ENCODE measurements around the gene ABCF2.

The ABCF2 gene

DNA sequence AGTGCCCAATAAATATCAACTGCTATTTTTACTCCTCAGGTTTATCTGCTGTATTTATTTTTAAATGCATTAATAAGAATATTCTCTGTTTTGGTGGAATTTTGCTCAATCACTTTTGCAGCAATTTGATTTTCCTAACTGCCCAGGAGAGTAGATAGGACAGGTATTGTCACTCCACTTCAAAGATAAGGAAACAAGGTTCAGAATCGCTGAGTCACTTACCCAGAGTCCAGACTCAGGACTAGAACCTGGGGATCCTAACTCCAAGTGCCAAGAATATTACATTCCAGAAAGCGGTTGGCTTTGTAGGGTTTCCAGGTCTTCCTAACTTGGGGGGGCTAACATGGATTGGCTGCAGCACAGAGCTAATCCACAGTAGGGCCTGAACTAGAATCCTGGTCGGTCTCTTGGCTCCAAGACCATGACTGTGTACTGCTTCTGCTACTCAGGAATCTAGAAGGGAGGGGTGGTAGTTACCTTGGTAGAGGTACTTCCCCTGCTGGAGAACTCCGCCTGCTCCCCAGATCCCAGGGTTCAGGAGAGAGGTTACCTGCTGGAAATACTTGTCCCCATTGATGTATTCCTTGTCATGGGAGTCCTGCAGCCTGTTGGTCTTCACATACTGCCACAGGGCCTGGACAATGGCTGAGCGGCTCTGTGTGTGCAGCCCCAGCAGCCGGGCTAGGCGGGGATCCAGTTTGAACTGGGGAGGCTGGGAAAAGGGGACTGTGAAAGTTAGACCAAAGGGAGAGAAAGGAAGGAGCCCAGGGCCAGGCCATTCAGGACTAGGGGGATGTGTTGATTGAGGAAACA lies 14.1 kb upstream of the ABCF2 start:
- DNase-seq: no peak

DNA sequence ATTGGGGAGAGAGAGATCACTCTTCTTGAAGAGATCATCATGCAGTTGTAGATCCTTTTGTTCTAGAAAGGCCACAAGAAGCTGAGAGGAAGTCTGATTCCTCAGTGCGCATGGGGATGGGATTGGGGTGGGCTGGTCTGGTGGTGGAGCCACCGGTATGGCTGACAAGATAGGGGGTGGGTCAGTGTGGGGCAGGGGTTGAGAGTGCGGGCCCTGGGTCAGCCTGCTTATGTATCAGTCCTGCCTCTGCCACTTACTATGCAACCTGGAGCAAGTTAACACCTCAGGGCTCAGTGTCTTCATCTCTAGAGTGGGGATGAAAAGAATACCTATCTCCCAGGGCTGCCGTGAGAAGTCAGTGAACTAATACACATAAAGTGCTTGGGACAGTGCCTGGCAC lies 13.5 kb upstream of the ABCF2 start:
- DNase-seq: no peak

DNA sequence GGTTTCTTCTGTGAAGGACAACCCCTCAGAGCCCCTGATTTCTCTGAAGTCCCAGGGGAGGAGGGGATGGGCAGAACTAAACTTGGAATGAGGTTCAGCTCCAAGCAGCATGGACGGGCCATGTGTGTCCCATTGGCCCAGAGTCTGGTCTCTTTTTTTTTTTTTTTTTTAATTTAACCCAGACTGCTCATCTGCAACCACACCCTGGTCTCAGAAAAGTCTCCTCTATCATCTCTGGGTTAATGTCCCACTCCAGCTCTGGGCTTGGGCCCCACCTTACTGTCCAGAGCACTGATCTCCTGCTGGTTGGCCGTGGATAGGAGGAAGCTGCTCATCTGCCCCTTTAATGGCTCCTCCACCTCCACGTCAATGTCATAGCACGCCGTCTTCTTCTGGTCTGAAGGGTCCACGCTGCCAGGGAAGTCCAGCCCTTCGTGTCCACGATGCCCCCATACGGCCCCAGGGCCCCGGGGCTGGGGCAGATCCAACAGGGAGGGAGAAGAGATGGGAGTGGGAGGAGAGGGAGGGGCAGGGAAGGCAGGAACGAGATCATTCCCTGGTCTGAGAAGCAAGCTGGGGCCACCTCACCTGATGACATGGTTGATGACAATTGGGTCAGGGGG lies 12.9 kb upstream of the ABCF2 start:
- DNase-seq: no peak

DNA sequence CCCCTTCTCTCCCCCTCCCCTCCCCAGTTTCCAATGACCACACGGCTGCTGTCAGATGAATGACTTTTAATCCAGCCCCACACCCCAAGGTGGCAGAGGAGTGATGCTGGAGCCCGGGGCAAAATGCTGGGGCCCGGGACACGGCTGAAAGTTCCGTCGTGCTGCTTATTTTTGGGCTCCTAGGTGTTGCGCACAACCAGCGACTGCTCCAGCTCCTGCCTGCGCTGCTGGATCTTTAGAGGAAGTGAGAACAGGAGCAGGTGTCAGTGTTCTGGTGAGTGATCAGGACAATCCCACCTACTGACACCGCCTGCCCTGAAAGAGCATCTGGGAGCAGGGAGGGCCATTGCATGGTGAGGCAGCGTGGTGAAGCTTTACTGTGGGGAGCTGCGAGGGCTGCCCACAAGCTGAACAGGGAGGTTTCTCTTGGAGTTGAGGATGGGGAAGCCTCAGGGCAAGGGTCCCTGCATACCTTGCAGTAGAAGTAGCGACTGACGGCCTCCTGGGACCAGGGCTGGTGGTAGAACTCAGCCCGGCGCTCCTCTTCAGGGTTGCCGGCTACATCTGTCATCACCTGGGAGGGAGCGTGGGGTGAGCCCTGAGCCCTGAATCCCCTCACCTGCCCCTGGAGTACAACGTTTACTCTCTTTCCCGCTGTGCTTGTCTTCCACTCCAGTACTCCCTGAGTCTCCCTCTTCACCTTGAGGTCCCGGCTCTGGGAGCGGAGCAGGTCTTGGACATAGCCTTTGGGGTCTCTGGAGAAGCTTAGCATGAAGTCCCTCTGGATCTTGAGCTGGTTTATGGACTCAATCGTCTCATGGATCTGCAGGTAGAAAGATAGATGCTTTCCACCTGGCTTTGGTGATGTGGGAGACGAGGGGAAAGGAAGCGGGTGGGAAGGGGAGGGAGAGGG lies 12.2 kb upstream of the ABCF2 start:
- DNase-seq: no peak

DNA sequence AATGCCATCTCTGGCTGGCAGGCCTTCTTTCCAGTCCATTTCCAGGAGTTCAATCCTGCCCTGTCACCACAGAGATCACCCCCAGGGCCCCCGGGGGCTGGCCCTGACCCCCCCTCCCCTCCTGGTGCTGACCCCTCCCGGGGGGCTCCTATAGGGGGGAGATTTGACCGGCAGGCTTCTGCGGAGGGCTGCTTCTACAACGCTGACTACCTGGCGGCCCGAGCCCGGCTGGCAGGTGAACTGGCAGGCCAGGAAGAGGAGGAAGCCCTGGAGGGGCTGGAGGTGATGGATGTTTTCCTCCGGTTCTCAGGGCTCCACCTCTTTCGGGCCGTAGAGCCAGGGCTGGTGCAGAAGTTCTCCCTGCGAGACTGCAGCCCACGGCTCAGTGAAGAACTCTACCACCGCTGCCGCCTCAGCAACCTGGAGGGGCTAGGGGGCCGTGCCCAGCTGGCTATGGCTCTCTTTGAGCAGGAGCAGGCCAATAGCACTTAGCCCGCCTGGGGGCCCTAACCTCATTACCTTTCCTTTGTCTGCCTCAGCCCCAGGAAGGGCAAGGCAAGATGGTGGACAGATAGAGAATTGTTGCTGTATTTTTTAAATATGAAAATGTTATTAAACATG lies 11.3 kb upstream of the ABCF2 start:
- DNase-seq: no peak

DNA sequence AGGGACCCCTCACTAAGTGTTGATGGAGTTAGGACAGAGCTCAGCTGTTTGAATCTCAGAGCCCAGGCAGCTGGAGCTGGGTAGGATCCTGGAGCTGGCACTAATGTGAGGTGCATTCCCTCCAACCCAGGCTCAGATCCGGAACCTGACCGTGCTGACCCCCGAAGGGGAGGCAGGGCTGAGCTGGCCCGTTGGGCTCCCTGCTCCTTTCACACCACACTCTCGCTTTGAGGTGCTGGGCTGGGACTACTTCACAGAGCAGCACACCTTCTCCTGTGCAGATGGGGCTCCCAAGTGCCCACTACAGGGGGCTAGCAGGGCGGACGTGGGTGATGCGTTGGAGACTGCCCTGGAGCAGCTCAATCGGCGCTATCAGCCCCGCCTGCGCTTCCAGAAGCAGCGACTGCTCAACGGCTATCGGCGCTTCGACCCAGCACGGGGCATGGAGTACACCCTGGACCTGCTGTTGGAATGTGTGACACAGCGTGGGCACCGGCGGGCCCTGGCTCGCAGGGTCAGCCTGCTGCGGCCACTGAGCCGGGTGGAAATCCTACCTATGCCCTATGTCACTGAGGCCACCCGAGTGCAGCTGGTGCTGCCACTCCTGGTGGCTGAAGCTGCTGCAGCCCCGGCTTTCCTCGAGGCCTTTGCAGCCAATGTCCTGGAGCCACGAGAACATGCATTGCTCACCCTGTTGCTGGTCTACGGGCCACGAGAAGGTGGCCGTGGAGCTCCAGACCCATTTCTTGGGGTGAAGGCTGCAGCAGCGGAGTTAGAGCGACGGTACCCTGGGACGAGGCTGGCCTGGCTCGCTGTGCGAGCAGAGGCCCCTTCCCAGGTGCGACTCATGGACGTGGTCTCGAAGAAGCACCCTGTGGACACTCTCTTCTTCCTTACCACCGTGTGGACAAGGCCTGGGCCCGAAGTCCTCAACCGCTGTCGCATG lies 10.5 kb upstream of the ABCF2 start:
- DNase-seq: no peak

DNA sequence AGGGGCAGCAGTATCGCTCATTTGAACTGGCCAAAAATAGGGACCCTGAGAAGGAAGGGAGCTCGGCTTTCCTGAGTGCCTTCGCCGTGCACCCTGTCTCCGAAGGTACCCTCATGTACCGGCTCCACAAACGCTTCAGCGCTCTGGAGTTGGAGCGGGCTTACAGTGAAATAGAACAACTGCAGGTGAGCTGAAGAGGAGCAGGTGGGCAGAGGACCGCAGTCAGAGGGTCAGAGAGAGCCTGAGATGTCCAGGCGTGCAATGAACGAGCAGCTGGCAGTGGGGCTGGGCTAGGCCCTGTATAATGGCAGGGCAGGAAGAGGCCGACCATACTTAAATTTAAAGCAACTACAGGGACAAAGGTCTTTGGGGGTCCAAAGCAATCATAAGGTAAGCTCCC lies 9.4 kb upstream of the ABCF2 start:
- no peak for DNase-seq

DNA sequence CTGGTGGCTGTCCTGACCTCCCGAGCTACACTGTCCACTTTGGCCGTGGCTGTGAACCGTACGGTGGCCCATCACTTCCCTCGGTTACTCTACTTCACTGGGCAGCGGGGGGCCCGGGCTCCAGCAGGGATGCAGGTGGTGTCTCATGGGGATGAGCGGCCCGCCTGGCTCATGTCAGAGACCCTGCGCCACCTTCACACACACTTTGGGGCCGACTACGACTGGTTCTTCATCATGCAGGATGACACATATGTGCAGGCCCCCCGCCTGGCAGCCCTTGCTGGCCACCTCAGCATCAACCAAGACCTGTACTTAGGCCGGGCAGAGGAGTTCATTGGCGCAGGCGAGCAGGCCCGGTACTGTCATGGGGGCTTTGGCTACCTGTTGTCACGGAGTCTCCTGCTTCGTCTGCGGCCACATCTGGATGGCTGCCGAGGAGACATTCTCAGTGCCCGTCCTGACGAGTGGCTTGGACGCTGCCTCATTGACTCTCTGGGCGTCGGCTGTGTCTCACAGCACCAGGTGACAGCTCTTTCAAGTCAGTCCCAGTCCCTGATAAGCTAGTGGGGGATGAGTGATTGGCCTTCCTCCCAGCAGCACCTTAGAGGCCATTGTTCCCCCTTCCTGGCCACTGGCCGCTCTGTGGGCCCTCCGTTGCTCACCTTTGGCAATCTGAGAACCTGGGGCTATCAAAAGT lies 8.2 kb upstream of the ABCF2 start:
- no peak for DNase-seq

DNA sequence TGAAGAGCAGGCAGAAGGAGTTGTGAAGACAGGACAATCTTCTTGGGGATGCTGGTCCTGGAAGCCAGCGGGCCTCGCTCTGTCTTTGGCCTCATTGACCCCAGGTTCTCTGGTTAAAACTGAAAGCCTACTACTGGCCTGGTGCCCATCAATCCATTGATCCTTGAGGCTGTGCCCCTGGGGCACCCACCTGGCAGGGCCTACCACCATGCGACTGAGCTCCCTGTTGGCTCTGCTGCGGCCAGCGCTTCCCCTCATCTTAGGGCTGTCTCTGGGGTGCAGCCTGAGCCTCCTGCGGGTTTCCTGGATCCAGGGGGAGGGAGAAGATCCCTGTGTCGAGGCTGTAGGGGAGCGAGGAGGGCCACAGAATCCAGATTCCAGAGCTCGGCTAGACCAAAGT lies 6.8 kb upstream of the ABCF2 start:
- DNase-seq: no peak

DNA sequence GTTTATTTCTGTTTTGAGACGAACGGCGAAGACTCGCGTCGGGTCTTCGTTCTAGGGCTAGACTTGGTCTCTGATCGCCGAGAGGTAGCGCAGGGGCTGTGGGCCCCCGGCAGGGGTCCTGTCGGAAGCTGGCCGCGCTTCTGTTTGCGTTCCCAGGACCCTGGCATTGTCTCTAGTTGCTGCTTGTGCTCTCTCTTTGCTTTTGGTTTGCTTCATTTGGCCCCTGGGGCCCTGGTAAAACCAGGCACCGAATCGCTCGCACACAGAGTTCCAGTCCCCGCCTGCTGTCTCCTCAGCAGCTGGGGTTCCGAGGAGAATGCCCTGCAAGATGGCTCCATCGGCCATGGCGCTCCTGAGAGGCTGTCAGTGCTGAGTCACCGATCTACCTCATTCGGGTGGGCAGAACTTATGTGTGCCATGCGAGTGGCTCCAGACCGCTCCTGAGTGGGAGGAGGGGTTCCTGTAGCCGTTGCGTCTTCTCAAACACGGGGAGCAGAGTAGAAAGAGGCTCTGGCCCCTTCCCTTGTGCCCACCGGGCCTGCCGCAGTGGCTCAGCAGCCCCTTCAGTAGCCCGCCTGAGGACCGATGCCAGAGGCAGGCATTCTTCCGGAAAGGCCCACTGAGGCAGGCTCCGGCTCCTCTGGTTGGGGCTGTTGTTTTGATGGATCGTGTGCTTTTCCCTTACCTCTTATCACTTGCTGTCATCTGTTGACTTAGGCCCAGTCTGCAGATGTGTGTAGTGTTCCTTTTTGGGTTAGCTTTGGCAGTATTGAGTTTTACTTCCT lies 6.1 kb upstream of the ABCF2 start:
- DNase-seq: no peak

DNA sequence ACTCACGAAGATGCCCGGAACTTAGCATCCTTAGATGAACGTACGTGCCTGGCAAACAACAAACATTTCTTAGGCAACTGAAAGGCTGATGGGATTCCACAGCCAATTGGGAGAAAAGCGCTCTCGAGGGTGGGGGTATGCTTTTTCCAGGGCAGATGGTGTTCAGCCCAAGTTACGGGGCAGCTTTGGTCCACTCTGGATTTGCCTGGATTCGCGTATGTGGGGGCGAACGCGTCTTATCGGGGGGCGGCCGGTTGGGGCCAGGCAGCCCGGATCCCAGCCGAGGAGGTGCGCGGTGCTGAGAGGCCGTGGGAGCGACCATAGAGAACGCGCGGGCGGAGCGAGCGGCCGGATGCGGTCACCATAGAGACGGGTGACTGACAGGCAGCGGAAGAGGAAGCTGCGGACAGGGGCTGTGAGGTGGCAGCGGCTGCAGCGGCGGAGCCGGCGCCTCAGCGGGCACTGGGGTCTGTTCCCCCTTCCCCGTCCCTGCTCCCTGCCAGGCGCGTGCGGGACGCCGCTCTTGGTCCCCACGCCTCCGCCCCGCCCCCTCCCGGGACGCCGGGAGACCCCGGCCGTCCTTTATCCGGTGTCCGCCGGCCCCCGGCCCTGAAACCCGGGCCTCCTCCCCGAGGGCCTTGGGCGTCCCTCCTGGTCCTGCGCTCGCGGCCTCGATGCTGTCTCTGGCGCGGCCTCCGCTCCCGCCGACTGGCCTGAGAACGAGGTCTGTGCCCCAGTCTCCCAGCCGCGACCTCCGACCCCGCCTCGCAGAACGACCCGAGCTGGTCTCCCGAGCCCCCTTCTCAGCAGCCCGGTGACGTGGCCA lies 5.3 kb upstream of the ABCF2 start, which contains the start of gene CHPF2:
Gene CHPF2, plus strand, starts transcription at position 393 of the 826 bp plus-strand sequence. CDS start 1,529 bp downstream, outside the sequence.
- peak; percentile 86 for DNase-seq

DNA sequence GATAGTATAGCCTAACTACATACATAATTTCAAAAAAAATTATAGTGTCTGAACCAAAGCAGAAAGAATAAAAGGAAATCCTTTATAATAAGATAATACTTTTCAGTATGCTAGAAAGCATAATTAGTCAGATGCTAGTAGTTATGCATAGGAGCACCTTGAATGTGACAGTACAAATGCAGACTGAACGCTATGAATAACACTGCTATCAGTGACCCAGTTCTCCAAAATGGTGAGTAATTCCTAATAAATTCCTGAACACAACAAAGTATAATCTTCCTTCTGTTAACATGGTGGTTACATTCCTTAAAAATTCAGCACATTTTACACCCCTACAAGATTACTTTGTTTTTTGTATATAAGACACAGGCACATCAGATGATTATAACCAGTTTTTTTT lies 4.1 kb upstream of the ABCF2 start:
- DNase-seq: no peak

DNA sequence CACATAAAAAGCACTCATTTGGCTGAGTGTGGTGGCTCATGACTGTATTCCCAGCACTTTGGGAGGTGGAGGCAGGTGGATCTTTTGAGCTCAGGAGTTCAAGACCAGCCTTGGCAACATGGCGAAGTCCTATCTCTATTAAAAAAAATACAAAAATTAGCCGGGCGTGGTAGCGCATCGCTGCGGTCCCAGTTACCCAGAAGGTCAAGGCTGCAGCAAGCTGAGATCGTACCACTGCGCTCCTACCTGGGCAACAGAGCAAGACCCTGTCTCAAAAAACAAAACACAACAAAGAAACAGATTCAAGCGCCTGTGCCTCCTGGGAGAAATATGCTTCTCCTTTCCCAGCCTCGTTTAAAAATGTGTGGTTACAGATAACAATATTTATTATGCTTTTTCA lies 2.2 kb upstream of the ABCF2 start:
- DNase-seq: no peak

DNA sequence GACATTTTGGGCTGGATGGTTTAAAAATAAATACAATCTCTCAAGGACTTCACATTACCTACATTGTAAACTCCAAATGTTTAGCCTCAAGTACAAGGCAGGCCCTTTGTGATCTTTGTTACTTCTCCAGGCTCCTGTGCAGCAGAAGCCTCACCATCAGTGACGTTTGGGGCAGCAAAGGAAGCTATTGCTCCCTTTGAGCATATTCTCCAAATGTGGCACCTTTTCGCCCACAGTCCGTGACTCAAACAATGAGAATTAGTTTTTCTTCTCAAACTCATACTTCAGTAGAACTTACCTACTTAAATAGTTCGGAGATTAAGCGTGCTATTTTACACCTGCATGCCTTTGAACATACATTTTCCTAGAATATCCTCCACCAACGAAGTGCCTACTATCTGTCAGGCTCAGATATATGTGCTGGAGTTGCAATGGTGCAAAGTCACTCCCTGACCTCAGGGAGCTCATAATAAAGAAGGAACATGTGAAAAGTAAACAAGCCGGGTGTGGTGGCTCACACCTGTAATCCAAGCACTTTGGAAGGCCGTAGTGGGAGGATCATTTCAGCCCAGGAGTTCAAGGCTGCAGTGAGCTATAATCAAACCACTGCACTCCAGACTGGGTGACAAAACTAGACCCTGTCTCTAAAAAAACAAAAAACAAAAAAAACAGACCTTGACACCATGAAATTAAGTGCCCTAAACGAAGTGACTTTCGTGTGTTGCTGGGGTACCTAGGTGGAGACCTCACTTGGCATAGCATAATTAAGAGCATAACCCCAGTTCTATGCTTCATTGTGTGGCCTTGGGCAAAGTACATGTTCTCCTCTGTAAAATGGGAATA lies 1.2 kb upstream of the ABCF2 start:
- DNase-seq: no peak

DNA sequence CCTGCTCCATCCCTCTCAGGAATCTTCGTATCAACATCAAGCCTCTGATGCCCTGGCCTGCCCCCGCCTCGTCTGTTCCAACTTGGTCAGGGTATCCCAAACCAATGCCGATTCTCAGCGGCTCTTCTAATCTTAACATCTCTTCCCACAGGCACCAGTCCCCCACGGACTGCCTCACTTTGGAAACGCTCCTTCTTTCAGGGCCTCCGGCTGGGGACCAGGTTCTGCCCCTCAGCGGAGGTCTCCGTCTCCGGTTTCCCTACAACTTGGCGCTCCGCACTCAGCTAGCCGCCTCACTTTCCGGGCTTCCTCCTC lies 488 bp downstream of the ABCF2 start:
- no peak for DNase-seq

DNA sequence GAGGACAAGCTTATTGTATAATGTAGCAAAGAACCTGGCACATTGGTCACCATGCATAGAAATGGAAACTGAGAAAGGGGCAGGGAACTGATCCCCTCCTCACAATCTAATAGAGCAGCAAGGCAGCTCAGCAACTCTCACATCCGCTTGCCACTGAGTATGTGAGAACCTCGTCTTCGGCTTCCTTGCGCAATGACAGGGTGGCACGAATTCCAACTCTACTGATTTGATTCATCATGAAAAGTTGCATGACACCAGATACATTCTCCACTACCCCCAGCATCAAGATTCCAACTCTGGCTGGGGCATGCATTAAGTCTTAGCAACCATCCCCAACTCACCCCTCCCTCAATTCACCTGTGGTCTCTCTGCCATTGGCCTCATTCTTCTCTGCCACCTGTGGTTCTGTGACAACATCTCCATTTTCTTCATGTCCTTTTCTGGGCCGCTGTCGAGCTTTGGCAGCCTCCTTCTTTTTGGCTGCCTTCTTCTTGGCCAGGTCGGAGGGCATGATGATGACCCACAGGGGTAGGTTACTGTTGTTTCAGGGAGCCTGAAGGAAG lies 976 bp downstream of the ABCF2 start:
- no peak for DNase-seq

DNA sequence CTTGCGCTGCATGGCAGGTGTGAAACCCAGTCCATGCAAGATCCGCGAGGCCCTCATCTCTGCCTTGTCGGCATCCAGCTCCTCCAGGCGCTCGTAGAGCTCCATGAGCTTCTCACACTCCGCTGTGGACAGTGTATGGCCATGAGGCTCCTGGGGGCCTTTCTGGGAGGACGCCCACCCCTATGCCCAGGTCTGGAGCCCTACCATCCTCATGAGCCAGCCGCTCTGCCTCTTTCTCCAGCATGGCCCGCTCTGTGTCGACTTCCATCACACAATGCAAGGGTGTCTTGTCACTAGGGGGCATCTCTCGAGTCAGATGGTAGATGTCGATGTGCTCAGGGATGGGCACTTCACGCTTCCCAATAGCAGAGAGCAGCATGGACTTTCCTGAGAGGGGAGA lies 3.3 kb downstream of the ABCF2 start:
- DNase-seq: no peak

DNA sequence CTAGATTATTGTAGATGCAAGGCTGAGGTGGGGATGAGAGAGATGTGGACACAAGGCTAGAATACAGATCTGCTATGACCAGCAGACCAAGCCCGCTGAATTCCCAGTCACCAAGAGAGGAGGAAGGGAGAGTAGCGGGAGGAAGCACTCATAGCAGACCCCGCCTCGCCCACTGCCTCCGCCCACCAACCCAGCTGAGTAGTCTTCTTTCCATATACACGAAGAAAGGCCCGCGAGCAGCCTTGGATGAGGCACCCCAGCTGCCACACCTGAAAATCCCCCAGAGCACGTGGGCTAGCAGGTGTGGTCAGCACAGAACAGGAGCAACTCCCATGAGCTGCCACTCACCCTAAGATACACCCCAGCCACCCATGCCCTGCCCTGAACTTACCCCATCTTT lies 8.8 kb downstream of the ABCF2 start:
- no peak for DNase-seq

Measured in NCI-H1092 treated with DMSO at 0.1 percent for 48 hours (cell line).